Esophagus muscularis mucosa (tissue), 4 donors: ENCODE data around the gene COX6B1.

Source experiments
- CTCF ChIP-seq, 3 experiments: fragments of 200-600 bp in 2 of 3; fragments of 450-650 bp in 1 of 3; sonication (generic) in 2 of 3; IDR thresholded peaks; one replicate each; pipeline ENCODE4 v1.5.1; 2017 to 2019; ENCODE audit warnings: antibody characterized with exemption in 3 of 3, mild to moderate bottlenecking in 2 of 3, moderate library complexity in 1 of 3
- EP300 ChIP-seq: sonication (generic); formaldehyde crosslinking; IDR thresholded peaks from one replicate; pipeline ENCODE4 v1.6.1; 2017; ENCODE audit warnings: antibody characterized with exemption
- POLR2AphosphoS5 ChIP-seq, 2 donors: sonication (generic); formaldehyde crosslinking; IDR thresholded peaks; one replicate each; pipeline ENCODE4 v1.6.1; 2017; ENCODE audit warnings: antibody characterized with exemption in 2 of 2

GRCh38 chr19:35666251-35666913 lies 18.3 kb downstream of the COX6B1 start, which contains the start of gene UPK1A:
- TF ChIP-seq CTCF (IDR thresholded peaks at IDR 0.05) = no peak
- TF ChIP-seq POLR2AphosphoS5 (IDR thresholded peaks at IDR 0.05) = no peak
- no peak for TF ChIP-seq EP300
